PC-9 (cell line): Measurements from ENCODE around the gene UCN2. TPM values are rescaled to one million over a fixed set of nuclear protein-coding genes. Genes with fewer than 3 reads are reported as not detected.

ENCODE experiments used
- BruUV-seq: library from RNA; stranded (reverse); fragments of 400-500 nt; replicated peaks from 2 replicates; lab custom pipeline; 2021; lab: Mats Ljungman, UMichigan
- CTCF ChIA-PET: fragments of 300-600 bp; sonication (Branson Sonifier 250); formaldehyde crosslinking; loops from one replicate; lab custom pipeline; 2022; ENCODE audit warnings: antibody characterized with exemption; lab: Charles Lee
- POLR2A ChIA-PET: fragments of 300-600 bp; sonication (Branson Sonifier 250); formaldehyde crosslinking; loops from one replicate; lab custom pipeline; 2022; ENCODE audit warnings: antibody characterized with exemption; ENCODE audit not compliant: unreplicated experiment; lab: Charles Lee
- DNase-seq, 2 experiments: peaks; one replicate each; pipeline versions ENCODE4 v3.0.0 to v3.0.0-alpha.2; 2015 to 2022; ENCODE audit warnings: mixed read lengths in 1 of 2
- H2AFZ ChIP-seq: fragments of 200-600 bp; sonication (generic); 2 replicates; pipeline ENCODE4 v1.8.1; 2017; ENCODE audit warnings: antibody characterized with exemption
- H3F3A ChIP-seq: fragments of 200-600 bp; sonication (generic); 2 replicates; pipeline ENCODE4 v1.8.1; 2017; ENCODE audit warnings: antibody characterized with exemption, mild to moderate bottlenecking, low read depth; ENCODE audit not compliant: insufficient read depth
- H3K27ac ChIP-seq: fragments of 200-600 bp; sonication (generic); 2 replicates; pipeline ENCODE4 v1.6.1; 2016; ENCODE audit warnings: mixed run types
- H3K27me3 ChIP-seq: fragments of 200-600 bp; sonication (generic); 2 replicates; pipeline ENCODE4 v1.6.1; 2016; ENCODE audit warnings: low read depth, mixed run types; ENCODE audit not compliant: insufficient read depth
- H3K36me3 ChIP-seq: fragments of 200-600 bp; sonication (generic); 2 replicates; pipeline ENCODE4 v1.6.1; 2016; ENCODE audit warnings: low read depth, mixed run types
- H3K4me1 ChIP-seq: fragments of 200-600 bp; sonication (generic); replicated peaks from 2 replicates; pipeline ENCODE4 v1.6.1; 2016; ENCODE audit warnings: mixed run types; ENCODE audit not compliant: insufficient read depth
- H3K4me2 ChIP-seq: fragments of 200-600 bp; sonication (generic); 2 replicates; pipeline ENCODE4 v1.6.1; 2017; ENCODE audit warnings: mixed run types
- H3K4me3 ChIP-seq: fragments of 200-600 bp; sonication (generic); 2 replicates; pipeline ENCODE4 v1.6.1; 2016; ENCODE audit warnings: mixed run types
- H3K79me2 ChIP-seq: fragments of 200-600 bp; sonication (generic); 2 replicates; pipeline ENCODE4 v1.6.1; 2017; ENCODE audit warnings: low read depth, mixed run types
- H3K9me2 ChIP-seq: fragments of 200-600 bp; sonication (generic); 2 replicates; pipeline ENCODE4 v1.8.1; 2017; ENCODE audit warnings: mild to moderate bottlenecking; ENCODE audit not compliant: insufficient read depth
- H3K9me3 ChIP-seq: fragments of 200-600 bp; sonication (generic); 2 replicates; pipeline ENCODE4 v1.8.1; 2016; ENCODE audit warnings: low read depth; ENCODE audit not compliant: insufficient read depth
- H4K20me1 ChIP-seq: fragments of 200-600 bp; sonication (generic); 2 replicates; pipeline ENCODE4 v1.8.1; 2017; ENCODE audit not compliant: insufficient read depth
- CTCF ChIP-seq: fragments of 200-600 bp; sonication (generic); conservative IDR thresholded peaks from 2 replicates; pipeline ENCODE4 v1.6.1; 2017; ENCODE audit warnings: mixed run types, antibody characterized with exemption, mild to moderate bottlenecking, moderate library complexity
- EZH2 ChIP-seq: fragments of 200-600 bp; sonication (generic); IDR thresholded peaks from 2 replicates; pipeline ENCODE4 v1.8.0; 2017; ENCODE audit warnings: antibody characterized with exemption, low read depth
- intact Hi-C: fragments of 100-400 bp; cut with micrococcal nuclease; formaldehyde crosslinking; loops from one replicate; pipeline ENCODE4 v1.10.0; 2022; ENCODE audit not compliant: unreplicated experiment
- total RNA-seq: library from RNA; stranded (reverse); gene quantifications from 2 replicates; pipeline ENCODE4 v1.2.3, GENCODE V29; 2021

Gene UCN2
- total RNA-seq, 1 experiment from 2014 or later, result 2.8 TPM

GRCh38 chr3:48591436-48591835 is 27.9 kb upstream of the UCN2 start:
- POLR2A ChIA-PET, result no interaction called here
- Histone ChIP-seq H4K20me1 (no peaks in the 10 kb centered on the region), H3K36me3 (no peaks in the 10 kb centered on the region)

GRCh38 chr3:48588230-48588629 is 24.6 kb upstream of the UCN2 start:
- Histone ChIP-seq H2AFZ (no peak overlapping the region), H3K36me3 (no peaks in the 10 kb centered on the region), H3K4me1 (no peaks in the 10 kb centered on the region), H3F3A (no peaks in the 10 kb centered on the region), H3K9me2 (no peaks in the 10 kb centered on the region), H3K4me2 (no peak overlapping the region), H3K9me3 (no peaks in the 10 kb centered on the region), H3K27me3 (no peaks in the 10 kb centered on the region), H3K79me2 (peaks cover 6% of the 10 kb centered on the region; the same call in 1 of the 2 replicates), H3K4me3 (no peak overlapping the region), H4K20me1 (no peaks in the 10 kb centered on the region), H3K27ac (no peak overlapping the region)
- ChIA-PET CTCF (no interaction called here), POLR2A (interaction anchor here (0.6 to 0.7 kb wide), 2 partner anchors 10 to 65 kb away, joined by 4 to 5 read pairs; no protein-coding TSS in a partner anchor)
- BruUV-seq, result no TSS peak
- no peak for DNase-seq
- intact Hi-C loops, result no loop called here
- no peak for TF ChIP-seq CTCF
- TF ChIP-seq EZH2, result no peak

More at GRCh38 chr3:48591436-48591835, 27.9 kb upstream of the UCN2 start:
- intact Hi-C loops, result no loop called here
- H3K4me1 ChIP-seq, result peaks cover 20% of the 10 kb centered on the region
- no peak for DNase-seq
- no TSS peak for BruUV-seq
- H3K9me3 ChIP-seq, result no peaks in the 10 kb centered on the region
- H3K27me3 ChIP-seq, result no peaks in the 10 kb centered on the region
- no peak overlapping the region for H3K27ac ChIP-seq
- H3F3A ChIP-seq, result peaks cover 8% of the 10 kb centered on the region
- H3K4me3 ChIP-seq, result no peak overlapping the region
- no peak overlapping the region for H2AFZ ChIP-seq
- CTCF ChIA-PET, result no interaction called here
- peaks cover 16% of the 10 kb centered on the region for H3K79me2 ChIP-seq
- H3K4me2 ChIP-seq, result no peak overlapping the region
- TF ChIP-seq EZH2 (no peak), CTCF (no peak)
- no peaks in the 10 kb centered on the region for H3K9me2 ChIP-seq

GRCh38 chr3:48587686-48588085 is 24.1 kb upstream of the UCN2 start:
- Histone ChIP-seq H3K36me3 (no peaks in the 10 kb centered on the region), H3K4me2 (no peak overlapping the region), H3K27ac (no peak overlapping the region), H3K9me2 (no peaks in the 10 kb centered on the region), H3K79me2 (0 out of 2 replicates have a peak, but pooled peaks cover under 1% of the 10 kb centered on the region), H3K4me3 (no peak overlapping the region), H3K4me1 (no peaks in the 10 kb centered on the region), H4K20me1 (no peaks in the 10 kb centered on the region), H3K9me3 (no peaks in the 10 kb centered on the region), H3K27me3 (no peaks in the 10 kb centered on the region), H3F3A (no peaks in the 10 kb centered on the region), H2AFZ (no peak overlapping the region)
- ChIA-PET POLR2A (interaction anchor here (0.6 kb wide), 1 partner anchor 11 kb away, joined by 4 read pairs; no protein-coding TSS in a partner anchor), CTCF (no interaction called here)
- intact Hi-C loops, result no loop called here
- TF ChIP-seq CTCF (no peak), EZH2 (no peak)
- no TSS peak for BruUV-seq
- no peak for DNase-seq
